Gastroesophageal sphincter (tissue), 4 donors: ENCODE data around the gene PPARG. TPM values are rescaled to one million over a fixed set of nuclear protein-coding genes. Genes with fewer than 3 reads are reported as not detected.

ENCODE experiments used
- ATAC-seq: fragments of 150-250 bp; one replicate; pipeline ENCODE4 v1.9.1; 2016; ENCODE audit warnings: mild to moderate bottlenecking, moderate library complexity
- H3K27ac ChIP-seq, 4 donors: fragments of 200-600 bp; sonication (generic) in 3 of 4; 1 replicate in 3 of 4; 2 replicates in 1 of 4; pipeline ENCODE4 v1.5.1; 2016 to 2019
- H3K27me3 ChIP-seq: fragments of 200-600 bp; sonication (generic); one replicate; pipeline ENCODE4 v1.5.1; 2019
- H3K36me3 ChIP-seq, 2 donors: fragments of 200-600 bp; sonication (generic); one replicate each; pipeline ENCODE4 v1.5.1; 2019; ENCODE audit warnings: control low read depth in 1 of 2
- H3K4me1 ChIP-seq, 3 donors: fragments of 200-600 bp; sonication (generic); 1 replicate in 2 of 3; 2 replicates in 1 of 3; pipeline ENCODE4 v1.5.1; 2016 to 2019; ENCODE audit warnings: control low read depth in 2 of 3
- H3K4me3 ChIP-seq, 2 donors: fragments of 200-600 bp; sonication (generic); one replicate each; pipeline ENCODE4 v1.5.1; 2019; ENCODE audit warnings: mild to moderate bottlenecking in 1 of 2, moderate library complexity in 1 of 2
- H3K9me3 ChIP-seq, 3 donors: fragments of 200-600 bp; sonication (generic); one replicate each; pipeline ENCODE4 v1.5.1; 2017 to 2019; ENCODE audit warnings: control low read depth in 2 of 3
- CTCF ChIP-seq, 4 experiments: fragments of 200-600 bp in 2 of 4; fragments of 450-650 bp in 2 of 4; sonication (generic) in 1 of 4; IDR thresholded peaks; one replicate each; pipeline ENCODE4 v1.5.1; 2017 to 2019; ENCODE audit warnings: antibody characterized with exemption in 4 of 4, mild to moderate bottlenecking in 2 of 4, moderate library complexity in 2 of 4
- EP300 ChIP-seq: sonication (generic); formaldehyde crosslinking; IDR thresholded peaks from one replicate; pipeline ENCODE4 v1.6.1; 2017; ENCODE audit warnings: antibody characterized with exemption, mild to moderate bottlenecking
- POLR2A ChIP-seq, 2 donors: fragments of 450-650 bp; IDR thresholded peaks; one replicate each; pipeline ENCODE4 v1.6.1; 2017; ENCODE audit warnings: antibody characterized with exemption in 2 of 2, mild to moderate bottlenecking in 2 of 2, moderate library complexity in 1 of 2
- POLR2AphosphoS5 ChIP-seq: sonication (generic); formaldehyde crosslinking; IDR thresholded peaks from one replicate; pipeline ENCODE4 v1.6.1; 2017; ENCODE audit warnings: antibody characterized with exemption
- WGBS, 2 donors: methylation state at CpG; one replicate each; pipeline ENCODE4 v1.1.5; 2018; ENCODE audit warnings: low coverage in 1 of 2; 5-methylcytosine and 5-hydroxymethylcytosine counted together
- total RNA-seq, 4 donors: library from RNA; depleted of rRNA; stranded (reverse); fragments of >200 nt; gene quantifications; one replicate each; pipeline ENCODE4 v1.1.0, GENCODE V29; 2016

Gene PPARG
- total RNA-seq, 4 donors from 2014 or later, result 3.9 to 14.9 (median 9.3) TPM

GRCh38 chr3:12451481-12451880 lies 162.6 kb downstream of the PPARG start:
- Histone ChIP-seq H3K27me3 (peaks cover 8% of the 10 kb centered on the region), H3K4me1 (no peaks in the 10 kb centered on the region), H3K9me3 (peaks cover 0 to 15% (median 0%) of the 10 kb centered on the region in 3 donors), H3K4me3 (no peak overlapping the region), H3K27ac (no peak overlapping the region), H3K36me3 (no peaks in the 10 kb centered on the region)
- TF ChIP-seq CTCF (IDR thresholded peaks at IDR 0.05) (no peak), POLR2A (IDR thresholded peaks at IDR 0.05) (no peak), EP300 (no peak), POLR2AphosphoS5 (no peak)
- 81 to 100% methylated on average over 1 to 2 of the region's 5 CpGs for WGBS, 2 donors
- ATAC-seq, result no peak

- TF ChIP-seq POLR2A (IDR thresholded peaks at IDR 0.05) (no peak), POLR2AphosphoS5 (no peak), CTCF (IDR thresholded peaks at IDR 0.05) (no peak), EP300 (no peak)
- H3K4me1 ChIP-seq, result no peaks in the 10 kb centered on the region
- WGBS, 2 donors, result 80 to 100% methylated on average over 1 of the region's 1 CpG
- no peaks in the 10 kb centered on the region for H3K36me3 ChIP-seq
- no peak for ATAC-seq
- no peak overlapping the region for H3K27ac ChIP-seq
- H3K4me3 ChIP-seq, result no peak overlapping the region
- H3K27me3 ChIP-seq, result peaks cover 4% of the 10 kb centered on the region
- H3K9me3 ChIP-seq, result peaks cover 0 to 15% (median 0%) of the 10 kb centered on the region in 3 donors
Measured at GRCh38 chr3:12451960-12452359, 163.1 kb downstream of the PPARG start.

- Histone ChIP-seq H3K4me1 (no peaks in the 10 kb centered on the region), H3K27ac (no peak overlapping the region), H3K27me3 (peaks cover 3% of the 10 kb centered on the region), H3K36me3 (no peaks in the 10 kb centered on the region), H3K4me3 (no peak overlapping the region), H3K9me3 (peaks cover 0 to 15% (median 0%) of the 10 kb centered on the region in 3 donors)
- 96 to 100% methylated on average over 2 to 10 of the region's 12 CpGs for WGBS, 2 donors
- no peak for ATAC-seq
- TF ChIP-seq EP300 (no peak), POLR2AphosphoS5 (no peak), POLR2A (IDR thresholded peaks at IDR 0.05) (no peak)
Measured at GRCh38 chr3:12452361-12453330, 163.8 kb downstream of the PPARG start.

- TF ChIP-seq EP300 (no peak), CTCF (IDR thresholded peaks at IDR 0.05) (no peak), POLR2A (IDR thresholded peaks at IDR 0.05) (no peak), POLR2AphosphoS5 (no peak)
- WGBS, 2 donors, result 78 to 87% methylated on average over 4 of the region's 6 CpGs
- ATAC-seq, result no peak
- H3K36me3 ChIP-seq, result no peaks in the 10 kb centered on the region
- no peak overlapping the region for H3K4me3 ChIP-seq
- no peaks in the 10 kb centered on the region for H3K27me3 ChIP-seq
- H3K9me3 ChIP-seq, result peaks cover 0 to 15% (median 0%) of the 10 kb centered on the region in 3 donors
- no peak overlapping the region for H3K27ac ChIP-seq
- no peaks in the 10 kb centered on the region for H3K4me1 ChIP-seq
Measured at GRCh38 chr3:12454076-12454815, 165.4 kb downstream of the PPARG start.

- Histone ChIP-seq H3K4me3 (no peak overlapping the region), H3K9me3 (peaks cover 0 to 15% (median 0%) of the 10 kb centered on the region in 3 donors), H3K4me1 (no peaks in the 10 kb centered on the region), H3K27me3 (no peaks in the 10 kb centered on the region), H3K27ac (no peak overlapping the region), H3K36me3 (no peaks in the 10 kb centered on the region)
- TF ChIP-seq POLR2AphosphoS5 (no peak), POLR2A (IDR thresholded peaks at IDR 0.05) (no peak), CTCF (IDR thresholded peaks at IDR 0.05) (no peak), EP300 (no peak)
- 63% methylated on average over 2 of the region's 2 CpGs; no CpG with 5 or more reads in 1 of the 2 donors for WGBS, 2 donors
- ATAC-seq, result no peak
Measured at GRCh38 chr3:12454816-12455121, 165.9 kb downstream of the PPARG start.
